Measurements from ENCODE around the gene VSX1.

DNA sequence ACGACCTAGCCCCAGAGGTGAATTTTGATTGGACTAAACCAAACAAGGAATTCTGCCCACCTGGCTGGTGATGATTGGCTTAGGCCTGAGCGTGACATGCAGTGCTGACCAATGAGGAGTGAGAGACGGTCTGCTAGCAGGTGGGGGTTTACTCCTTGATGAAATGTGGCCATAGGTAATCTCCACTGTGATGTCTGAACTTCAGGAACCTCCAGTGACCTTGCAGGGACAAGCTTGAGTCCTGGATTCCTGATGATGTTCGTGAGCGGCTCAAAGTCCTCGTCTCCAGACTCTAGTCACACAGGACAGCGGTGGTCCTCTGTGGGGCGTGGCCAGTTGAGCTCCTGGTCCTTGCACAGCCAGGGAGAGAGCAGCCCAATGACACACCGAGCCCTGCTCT is 8.4 kb downstream of the VSX1 start:
- TF ChIP-seq TAF1 (IDR thresholded peaks at IDR 0.05; ENCODE audit: borderline replicate concordance, insufficient read depth, low read length) (no peak), POLR2AphosphoS5 (IDR thresholded peaks at IDR 0.05; ENCODE audit: low read depth, low read length) (no peak), SIN3A (IDR thresholded peaks at IDR 0.05; ENCODE audit: borderline replicate concordance, insufficient read depth, low read length) (no peak), FOXP2 (optimal IDR thresholded peaks at IDR 0.05; ENCODE audit: borderline replicate concordance, extremely low read depth, extremely low read length, insufficient read depth) (no peak)
- TF ChIP-seq, protein P1, sequence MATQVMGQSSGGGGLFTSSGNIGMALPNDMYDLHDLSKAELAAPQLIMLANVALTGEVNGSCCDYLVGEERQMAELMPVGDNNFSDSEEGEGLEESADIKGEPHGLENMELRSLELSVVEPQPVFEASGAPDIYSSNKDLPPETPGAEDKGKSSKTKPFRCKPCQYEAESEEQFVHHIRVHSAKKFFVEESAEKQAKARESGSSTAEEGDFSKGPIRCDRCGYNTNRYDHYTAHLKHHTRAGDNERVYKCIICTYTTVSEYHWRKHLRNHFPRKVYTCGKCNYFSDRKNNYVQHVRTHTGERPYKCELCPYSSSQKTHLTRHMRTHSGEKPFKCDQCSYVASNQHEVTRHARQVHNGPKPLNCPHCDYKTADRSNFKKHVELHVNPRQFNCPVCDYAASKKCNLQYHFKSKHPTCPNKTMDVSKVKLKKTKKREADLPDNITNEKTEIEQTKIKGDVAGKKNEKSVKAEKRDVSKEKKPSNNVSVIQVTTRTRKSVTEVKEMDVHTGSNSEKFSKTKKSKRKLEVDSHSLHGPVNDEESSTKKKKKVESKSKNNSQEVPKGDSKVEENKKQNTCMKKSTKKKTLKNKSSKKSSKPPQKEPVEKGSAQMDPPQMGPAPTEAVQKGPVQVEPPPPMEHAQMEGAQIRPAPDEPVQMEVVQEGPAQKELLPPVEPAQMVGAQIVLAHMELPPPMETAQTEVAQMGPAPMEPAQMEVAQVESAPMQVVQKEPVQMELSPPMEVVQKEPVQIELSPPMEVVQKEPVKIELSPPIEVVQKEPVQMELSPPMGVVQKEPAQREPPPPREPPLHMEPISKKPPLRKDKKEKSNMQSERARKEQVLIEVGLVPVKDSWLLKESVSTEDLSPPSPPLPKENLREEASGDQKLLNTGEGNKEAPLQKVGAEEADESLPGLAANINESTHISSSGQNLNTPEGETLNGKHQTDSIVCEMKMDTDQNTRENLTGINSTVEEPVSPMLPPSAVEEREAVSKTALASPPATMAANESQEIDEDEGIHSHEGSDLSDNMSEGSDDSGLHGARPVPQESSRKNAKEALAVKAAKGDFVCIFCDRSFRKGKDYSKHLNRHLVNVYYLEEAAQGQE (IDR thresholded peaks at IDR 0.05; ENCODE audit: insufficient read depth in 1 of 2, low read depth in 2 of 2, low read length in 2 of 2) = no peak

Data from PFSK-1 (cell line).